ENCODE measurements around the gene TNFSF13B.
"Not testable (repeated sequence)": the region's sequence is repeated elsewhere in the genome, so short reads cannot be mapped to it uniquely, and the experiment has no call there.

TNFSF13B gene, protein sequence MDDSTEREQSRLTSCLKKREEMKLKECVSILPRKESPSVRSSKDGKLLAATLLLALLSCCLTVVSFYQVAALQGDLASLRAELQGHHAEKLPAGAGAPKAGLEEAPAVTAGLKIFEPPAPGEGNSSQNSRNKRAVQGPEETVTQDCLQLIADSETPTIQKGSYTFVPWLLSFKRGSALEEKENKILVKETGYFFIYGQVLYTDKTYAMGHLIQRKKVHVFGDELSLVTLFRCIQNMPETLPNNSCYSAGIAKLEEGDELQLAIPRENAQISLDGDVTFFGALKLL

DNA sequence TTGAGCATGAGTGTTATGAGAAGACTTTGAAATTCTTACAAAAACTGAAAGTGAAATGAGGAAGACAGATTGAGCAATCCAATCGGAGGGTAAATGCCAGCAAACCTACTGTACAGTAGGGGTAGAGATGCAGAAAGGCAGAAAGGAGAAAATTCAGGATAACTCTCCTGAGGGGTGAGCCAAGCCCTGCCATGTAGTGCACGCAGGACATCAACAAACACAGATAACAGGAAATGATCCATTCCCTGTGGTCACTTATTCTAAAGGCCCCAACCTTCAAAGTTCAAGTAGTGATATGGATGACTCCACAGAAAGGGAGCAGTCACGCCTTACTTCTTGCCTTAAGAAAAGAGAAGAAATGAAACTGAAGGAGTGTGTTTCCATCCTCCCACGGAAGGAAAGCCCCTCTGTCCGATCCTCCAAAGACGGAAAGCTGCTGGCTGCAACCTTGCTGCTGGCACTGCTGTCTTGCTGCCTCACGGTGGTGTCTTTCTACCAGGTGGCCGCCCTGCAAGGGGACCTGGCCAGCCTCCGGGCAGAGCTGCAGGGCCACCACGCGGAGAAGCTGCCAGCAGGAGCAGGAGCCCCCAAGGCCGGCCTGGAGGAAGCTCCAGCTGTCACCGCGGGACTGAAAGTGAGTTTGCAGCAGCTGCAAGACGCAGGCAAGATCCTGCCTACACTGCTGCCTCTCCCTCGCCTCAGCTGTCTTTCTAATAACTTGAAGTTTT is at the start of gene TNFSF13B:
TSS of gene TNFSF13B (plus strand) at position 118 of the 728 bp plus-strand sequence. CDS start at position 296, 178 bp downstream.
- DNase-seq = peak; percentile 74

DNA sequence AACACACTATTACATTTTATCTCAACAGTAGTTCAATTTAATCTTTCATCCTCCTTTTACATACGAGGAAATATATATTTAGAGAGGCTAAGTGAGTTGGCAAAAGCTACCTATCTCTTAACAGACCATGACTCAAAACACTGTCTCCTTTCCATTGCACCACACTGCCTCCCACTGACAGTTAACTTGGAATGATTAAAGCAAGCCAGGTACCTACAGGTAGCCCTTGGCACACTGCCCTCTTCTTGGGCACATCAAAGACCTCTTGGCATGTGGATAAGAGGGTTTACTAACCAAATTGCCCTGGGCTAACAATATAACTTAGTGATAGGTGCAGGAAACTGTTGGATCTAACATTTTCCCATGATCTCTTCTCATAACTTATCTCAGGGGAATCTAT is 49.5 kb upstream of the TNFSF13B start:
- DNase-seq = no peak

DNA sequence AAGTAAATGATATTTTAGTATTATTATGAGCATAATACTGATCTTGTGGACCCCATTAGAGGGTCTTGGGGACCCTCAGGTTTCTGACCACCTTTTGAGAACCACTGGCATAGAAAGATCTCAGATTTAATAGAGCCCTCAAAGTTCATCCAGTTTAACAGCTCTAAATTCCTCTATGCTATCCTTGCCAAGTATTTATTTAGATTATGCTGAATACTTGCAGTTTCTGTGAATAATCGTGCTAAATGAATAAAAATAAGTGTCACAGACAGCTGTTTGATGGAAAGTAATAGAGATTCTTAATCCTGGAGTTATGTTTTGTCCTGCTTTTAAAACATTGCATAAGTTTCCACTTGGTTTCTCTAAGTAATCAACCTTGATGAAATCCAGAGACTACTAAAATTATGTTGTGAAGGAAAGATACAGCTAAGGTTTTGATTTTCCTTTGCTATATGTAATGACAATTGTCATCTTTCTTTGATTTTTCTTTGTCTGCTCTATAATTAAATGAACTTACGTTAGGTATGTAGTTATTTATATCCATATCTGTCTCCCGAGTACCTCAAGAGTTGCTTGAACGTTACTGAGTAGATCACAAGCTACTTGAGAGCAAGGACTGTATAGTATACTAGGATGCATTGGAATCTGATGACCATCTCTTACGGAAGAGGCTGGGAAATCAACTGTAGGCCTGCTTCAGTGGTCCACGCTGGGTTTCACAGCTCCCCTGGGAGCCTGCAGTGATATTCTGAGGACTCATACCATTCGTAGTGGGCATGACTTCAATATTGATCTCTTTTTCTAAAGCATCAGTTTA is 45.6 kb upstream of the TNFSF13B start:
- DNase-seq = no peak

DNA sequence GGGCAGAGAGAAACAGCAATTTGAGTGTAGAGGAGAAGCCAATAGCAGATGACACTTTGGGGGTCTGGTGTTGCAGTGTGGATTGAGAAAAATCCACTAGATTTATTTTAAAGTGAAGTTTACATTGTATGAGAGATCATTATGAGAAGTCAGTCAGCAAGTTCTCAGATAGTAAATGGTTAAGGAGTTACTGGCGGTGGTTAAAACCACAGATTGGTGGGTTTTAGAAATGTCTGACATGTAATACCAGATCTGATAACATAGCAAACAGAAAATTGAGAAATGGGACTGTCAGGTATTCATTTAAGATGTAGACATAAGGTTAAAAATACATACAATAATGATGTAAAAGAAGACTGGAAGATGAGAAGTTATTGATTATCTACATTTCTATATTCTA is 44.1 kb upstream of the TNFSF13B start:
- DNase-seq = no peak

DNA sequence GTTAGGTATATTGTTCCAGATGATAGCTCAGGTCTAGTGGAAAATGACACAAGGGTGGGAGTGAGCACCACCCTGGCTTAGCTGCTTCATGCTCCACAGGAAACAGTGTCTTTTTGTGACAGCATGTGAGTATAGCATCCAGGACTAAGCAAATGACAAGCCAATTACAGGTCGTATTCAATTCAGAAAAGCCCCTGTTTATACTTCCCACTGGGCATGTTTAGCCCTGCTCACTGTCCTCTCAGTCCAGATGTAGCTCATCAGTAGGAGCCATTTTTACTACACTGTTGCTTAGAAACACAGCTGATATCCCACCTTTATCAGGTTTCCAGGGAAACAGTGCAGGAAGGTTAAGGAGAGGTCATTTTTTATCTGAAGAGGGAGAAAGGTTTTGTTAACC is 43.3 kb upstream of the TNFSF13B start:
- DNase-seq = no peak

DNA sequence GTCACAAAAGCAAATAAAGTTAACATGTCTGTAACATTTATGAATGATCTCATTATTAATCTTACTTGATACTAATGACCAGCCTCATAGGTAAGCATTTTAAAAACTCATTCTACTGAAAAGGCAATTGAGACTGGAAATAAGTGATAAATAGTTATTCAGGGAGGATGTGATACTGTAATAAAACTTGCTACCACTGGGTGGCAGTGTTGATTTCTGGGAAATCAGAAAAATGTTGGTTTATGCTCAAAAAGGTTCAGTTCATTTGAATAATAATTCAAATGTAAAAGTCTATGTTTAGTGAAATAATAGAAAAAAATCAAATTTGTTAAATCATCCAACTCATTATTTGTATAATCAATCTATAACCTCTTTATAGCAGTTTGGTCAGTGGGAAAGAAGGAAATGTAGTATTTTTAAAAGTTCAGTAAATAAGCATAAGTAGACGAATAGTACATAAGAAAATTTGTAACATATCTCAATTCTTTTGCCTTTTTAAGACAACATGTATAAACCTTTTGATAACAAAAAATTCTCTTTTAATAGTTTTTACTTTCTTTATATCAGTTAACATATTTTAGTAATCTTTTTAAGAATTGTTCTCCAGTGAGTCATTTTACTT is 41.8 kb upstream of the TNFSF13B start:
- DNase-seq = no peak

DNA sequence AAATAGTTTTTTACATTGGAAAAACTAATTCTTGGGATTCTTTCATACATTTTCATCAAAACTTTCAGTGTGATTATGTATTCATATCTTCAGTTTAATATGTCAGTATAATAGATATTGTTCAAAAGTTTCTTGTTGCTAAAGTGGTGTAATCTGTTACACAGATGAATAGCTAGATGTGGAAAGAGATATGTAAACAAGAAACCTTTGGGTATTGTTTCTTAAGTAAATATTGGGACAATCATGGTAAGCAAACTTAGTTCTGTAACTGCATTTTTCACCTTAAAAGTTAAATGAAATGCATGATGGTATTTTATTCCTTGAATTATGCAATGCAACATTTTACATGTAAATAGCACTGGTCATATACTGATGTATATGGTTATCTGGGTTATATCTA is 39.1 kb upstream of the TNFSF13B start:
- DNase-seq = no peak

DNA sequence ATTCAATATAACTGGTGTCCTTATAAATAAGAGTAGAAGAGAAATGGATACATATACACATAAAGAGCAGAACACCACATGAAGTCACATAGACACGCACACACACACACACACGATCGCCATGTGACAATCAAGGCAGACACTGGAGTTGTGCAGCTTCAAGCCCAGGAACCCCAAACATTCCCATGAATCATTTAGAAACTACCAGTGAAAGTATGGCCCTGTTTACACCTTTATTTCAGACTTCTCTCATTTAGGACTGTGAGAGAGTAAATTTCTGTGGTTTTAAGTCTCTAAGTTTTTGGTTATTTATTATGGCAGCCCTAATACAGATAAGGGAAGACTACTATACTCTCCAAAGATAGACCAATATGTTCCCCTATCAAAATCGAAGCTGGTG is 20.4 kb upstream of the TNFSF13B start:
- DNase-seq = no peak

DNA sequence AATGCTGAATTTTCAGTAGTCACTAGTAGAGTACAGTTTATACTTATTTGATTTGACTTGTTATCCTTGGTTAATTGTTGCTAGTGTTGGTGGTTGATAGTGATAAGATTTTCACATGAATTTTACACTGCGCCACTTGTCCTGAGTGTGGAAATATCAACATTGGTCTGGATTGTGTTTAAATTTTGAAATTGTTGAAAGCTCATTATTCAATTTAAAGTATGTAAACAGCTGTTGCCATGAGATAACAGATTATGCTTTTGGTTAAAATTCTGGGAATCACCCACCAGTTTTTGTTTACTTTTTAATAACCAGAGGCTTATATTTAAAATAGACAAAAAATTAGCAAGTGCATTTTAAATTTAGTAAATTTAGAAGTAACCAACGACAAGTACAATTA is 12.3 kb upstream of the TNFSF13B start:
- DNase-seq = no peak

DNA sequence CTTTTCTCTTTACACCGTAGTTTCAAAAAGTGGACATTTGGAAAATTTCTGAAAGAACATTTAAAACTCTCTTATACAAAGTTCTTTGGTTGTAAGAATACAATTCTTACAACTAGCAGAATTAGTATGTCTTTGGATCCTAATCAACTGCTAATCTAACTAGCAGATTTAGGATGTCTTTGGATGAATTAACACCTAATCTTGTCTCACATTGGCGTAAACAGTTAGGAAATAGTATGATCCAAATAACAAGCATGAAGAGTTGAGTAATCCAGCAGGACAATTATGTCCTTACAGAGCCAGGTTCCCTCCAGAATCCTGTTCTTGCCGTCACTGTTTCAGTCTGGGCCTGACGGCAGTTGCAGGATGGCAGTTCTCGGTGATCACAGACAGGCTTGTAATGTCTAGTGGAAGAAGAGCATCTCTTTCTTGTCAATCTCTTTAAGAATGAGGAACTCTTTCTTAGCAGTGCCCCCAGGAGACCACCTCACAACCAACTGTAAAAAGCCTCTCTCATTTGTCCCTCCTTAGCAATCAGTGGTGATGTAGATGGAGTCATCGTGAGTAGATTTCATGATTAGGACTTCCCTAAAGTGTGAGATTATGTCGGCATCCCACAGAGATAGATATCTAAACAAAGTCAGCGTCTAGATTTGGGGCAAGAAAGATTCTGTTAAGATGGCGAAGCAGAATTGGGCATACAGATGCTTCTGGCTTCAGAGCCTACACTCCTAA is 5.7 kb upstream of the TNFSF13B start:
- no peak for DNase-seq

DNA sequence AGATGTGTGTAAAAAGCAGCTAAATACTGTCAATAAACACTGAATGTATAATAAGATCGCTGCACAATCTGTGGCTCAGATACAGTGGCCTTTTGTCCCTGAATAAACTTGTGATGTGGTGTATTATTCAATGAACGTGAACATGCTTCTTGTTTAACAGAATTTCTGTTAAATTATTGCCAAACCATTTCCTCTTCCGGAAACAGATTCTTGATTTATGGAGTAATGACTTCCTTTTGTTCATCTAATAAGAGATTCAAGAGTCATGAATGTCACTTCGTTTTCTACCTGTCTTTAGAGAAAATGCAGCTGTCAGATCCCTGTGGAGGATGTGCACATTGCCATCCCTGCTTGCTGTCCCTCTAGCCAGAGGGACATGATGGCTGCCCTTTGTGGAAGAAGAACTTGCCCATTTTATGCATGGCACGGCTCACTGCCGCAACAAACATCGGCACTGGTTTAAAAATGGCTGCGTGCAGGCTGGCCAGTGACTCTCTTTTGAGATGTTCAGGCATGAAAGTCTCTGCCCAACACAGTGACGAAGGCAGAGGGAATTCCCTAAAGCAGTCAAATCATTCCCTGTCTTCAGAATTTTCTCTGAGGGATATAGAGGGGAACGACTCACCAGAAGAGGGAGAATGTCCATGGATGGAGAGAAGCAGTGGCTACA is 3.1 kb upstream of the TNFSF13B start:
- DNase-seq = no peak

DNA sequence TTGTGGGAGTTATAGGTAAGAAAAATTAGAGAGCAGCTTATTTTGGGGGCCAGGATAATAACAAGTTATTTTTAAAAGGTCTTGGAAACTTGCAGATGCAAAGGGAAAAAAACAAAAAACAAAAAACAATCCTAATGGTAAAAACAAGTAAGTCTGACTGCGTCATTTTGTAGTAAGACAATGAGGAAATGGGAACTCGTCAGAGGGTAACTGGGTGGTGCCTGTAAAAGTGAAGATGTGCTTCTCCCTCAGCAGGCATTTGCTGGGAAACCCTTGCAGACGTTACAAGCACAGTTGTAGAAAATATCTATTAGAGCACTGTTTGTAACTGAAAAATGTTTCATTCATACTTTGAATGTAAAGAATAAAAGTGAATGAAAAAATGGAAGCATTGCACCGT is 2.2 kb upstream of the TNFSF13B start:
- no peak for DNase-seq

DNA sequence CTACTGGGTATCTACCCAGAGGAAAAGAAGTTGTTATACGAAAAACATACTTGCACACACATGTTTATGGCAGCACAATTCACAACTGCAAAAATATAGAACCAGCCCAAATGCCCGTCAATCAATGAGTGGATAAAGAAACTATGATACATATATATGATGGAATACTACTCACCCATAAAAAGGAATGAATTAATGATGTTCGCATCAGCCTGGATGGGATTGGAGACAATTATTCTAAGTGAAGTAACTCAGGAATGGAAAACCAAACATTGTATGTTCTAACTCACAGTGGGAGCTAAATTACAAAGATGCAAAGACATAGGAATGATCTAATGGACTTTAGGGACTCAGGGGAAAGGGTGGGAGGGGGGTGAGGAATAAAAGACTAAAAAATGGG is 1.7 kb upstream of the TNFSF13B start:
- not testable (repeated sequence) for DNase-seq

DNA sequence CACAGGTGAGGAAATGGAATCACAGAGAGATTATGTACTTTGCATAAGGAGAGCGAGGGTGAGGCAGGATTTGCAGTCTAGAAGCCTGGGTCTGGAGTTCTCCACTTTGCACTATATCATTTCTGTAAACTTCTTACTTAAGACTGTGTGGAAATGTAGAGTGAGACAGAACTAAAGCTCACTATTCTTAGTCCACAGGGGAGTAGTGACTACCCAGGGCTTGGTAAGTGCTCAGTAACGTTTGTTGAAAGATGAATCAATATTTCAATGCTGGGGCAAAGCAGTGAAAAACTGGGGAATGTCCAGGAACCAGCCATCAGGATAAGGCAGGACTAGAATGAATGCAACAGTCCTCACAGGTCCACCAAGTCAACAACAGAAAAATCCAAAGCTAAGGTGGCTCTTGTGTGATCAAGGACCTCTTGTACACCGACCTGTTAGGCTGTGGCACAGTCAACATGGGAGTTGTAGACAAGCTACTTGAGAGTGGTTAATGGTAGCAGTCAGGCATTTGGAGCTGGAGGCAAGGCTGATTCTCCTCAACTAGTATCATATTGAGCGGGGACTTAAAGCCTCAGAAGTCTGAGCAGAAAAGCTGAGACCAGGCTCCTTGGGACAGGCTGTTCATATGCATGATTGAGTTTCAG is 929 bp upstream of the TNFSF13B start:
- no peak for DNase-seq

DNA sequence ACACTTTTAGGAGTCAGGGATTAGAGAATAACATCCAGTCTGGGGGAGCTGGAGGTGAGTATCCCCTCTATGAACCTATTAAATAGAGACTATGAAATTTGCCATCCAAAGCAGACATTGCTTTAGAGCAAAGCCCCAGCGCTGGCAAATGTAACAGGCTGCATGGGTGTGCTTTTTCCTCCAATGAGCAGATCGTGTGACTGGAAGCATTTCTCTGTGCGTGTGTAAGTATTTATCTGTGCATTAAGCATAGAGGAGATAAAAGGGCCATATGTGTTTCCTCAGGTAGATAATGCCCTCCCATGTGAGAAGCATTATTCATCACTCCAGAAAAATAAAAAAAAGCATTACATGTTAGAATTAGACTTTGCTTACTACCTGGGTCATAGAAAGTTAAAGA is 924 bp downstream of the TNFSF13B start:
- no peak for DNase-seq

DNA sequence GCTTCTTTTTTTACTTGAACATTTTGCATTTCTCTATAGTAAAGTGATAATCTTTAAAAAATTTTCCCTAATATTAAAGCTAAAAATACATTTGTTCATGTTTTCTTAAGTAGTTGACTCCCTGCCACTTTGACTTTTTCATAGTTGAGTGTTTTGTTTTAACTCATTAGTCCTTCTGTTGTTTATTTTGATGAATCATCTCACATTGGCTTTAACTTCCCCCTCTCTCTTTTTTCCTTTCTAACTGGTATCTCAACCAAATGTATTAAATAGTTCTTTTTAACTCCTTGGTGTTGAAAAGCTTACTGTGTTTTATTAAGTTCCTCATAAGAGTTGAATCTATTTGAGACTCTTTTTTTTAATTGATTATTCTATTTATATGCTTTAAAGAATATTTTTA is 2.8 kb downstream of the TNFSF13B start:
- DNase-seq = no peak

DNA sequence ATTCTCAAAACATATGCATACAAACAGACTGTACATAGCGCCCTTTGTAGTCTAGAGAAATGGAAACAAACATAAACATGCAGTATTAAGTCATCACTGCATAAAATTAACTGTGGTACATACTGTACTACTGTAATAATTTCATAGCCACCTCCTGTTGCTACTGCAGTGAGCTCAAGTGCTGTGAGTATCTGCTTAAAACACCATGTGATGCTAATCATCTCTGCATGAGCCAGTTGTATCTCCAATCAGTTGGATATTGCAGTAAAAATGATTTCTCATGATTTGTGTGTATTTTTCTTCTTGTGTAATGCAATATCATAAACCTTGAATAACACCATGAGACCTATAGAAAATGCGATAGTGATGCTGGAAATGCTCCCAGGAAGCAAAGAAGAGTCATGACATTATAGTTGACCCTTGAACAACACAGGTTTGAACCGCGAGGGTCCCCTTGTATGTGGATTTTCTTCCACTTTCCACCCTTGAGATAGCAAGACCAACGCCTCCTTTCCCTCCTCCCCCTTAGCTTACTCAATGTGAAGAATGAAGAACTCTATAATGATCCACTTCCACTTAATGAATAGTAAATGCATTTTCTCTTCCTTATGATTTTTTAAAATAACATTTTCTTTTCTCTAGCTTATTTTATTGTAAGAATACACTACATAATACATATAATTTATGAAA is 4.1 kb downstream of the TNFSF13B start:
- no peak for DNase-seq

DNA sequence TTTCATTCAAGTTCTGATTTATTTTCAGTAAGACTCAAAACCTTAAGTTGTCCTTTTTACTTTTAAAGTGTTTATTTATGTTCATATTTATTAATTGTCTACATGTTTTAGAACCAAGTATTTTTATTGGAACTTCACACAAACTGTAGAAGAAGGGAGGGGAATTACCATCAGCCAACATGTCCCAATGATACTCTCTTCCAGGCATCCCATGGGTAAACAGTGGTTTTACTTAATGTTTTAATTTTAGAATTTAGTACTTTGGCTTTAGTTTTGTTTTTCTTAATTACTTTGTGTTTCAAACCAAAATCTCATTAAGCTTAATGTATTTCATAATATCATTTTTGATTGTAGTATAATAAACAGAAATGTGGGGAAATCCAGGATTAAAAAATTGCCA is 5.2 kb downstream of the TNFSF13B start:
- DNase-seq = no peak

DNA sequence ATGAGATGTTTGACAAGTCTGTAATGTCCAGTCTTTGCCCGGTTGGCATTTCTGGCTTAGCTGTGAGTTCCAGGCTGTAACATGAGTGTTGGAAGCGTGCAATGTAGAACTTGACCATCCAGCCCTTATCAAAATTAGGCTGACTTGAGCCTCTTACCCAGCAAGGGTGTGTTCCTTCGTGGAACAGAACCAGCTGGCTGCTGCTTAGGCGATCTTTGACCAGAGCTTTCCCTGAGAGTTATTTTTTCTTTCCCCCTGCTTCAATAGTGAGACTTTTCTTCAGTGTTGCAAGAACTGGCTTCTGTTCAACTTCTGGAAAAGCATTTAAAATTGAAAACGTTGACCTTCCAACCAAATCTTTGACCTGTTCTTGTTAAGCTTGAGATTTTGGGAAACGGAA is 6.5 kb downstream of the TNFSF13B start:
- no peak for DNase-seq

DNA sequence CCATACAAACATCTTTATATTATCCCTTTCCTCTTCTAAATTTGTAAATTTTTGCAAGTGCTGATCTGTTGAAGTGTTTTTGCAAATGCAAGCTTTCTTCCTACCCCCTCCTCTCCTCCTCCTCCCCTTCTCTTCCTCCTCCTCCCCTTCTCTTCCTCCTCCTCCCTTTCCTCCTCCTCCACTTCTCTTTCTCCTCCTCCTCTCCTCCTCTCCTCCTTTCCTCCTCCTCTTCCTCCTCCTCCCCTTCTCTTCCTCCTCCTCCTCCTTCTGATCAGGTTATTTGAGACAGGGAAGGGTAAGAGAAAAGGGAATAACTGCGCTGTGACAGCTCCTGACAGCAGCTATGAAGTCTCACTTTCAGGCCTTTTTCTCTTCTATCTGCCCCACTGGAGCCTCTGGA is 8.9 kb downstream of the TNFSF13B start:
- DNase-seq = no peak

DNA sequence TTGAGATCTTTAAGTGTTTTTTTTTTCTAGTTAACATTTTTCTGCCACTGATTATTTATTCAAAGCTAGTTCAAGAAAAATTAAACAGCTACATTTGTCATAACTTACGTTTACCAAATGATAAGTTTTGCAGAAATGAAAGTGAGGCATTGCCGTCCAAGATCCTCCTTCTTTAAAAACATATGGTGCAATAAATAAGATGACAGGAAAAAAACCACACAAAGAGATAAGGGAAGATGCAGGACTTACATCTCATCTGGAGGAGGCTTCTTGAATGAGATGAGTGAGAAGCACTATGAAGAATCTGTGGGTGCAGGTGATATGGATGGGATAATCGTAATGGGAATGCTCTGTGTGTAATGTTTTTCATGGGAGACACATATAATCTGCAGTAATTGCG is 12.4 kb downstream of the TNFSF13B start:
- DNase-seq = no peak

All from islet precursor cell (in vitro differentiated cells).